Peyer's patch (tissue), 4 donors: Measurements from ENCODE around the gene ASAP3.

Source experiments
- CTCF ChIP-seq, 6 experiments: fragments of 450-650 bp in 4 of 6; fragments of 200-600 bp in 2 of 6; sonication (generic) in 1 of 6; IDR thresholded peaks; one replicate each; pipeline ENCODE4 v1.5.1; 2017 to 2019; ENCODE audit warnings: antibody characterized with exemption in 6 of 6, mild to moderate bottlenecking in 3 of 6, moderate library complexity in 1 of 6
- POLR2A ChIP-seq, 2 donors: fragments of 450-650 bp; IDR thresholded peaks; one replicate each; pipeline ENCODE4 v1.5.1; 2017; ENCODE audit warnings: antibody characterized with exemption in 2 of 2, mild to moderate bottlenecking in 2 of 2, moderate library complexity in 2 of 2

- no peak for TF ChIP-seq CTCF (IDR thresholded peaks at IDR 0.05)
- TF ChIP-seq POLR2A (IDR thresholded peaks at IDR 0.05) = no peak
Observed at GRCh38 chr1:23502951-23503350, 19.0 kb upstream of the ASAP3 start.
